ENCODE measurements around the gene SAMD14.

GRCh38 chr17:50103941-50104340, 26.0 kb downstream of the SAMD14 start:
- no peak for TF ChIP-seq EZH2 (IDR thresholded peaks at IDR 0.05; ENCODE audit: borderline replicate concordance, low read depth, low read length, severe bottlenecking)
- TF ChIP-seq CTCF (IDR thresholded peaks at IDR 0.05; ENCODE audit: borderline replicate concordance, extremely low read depth, low read length, poor library complexity, severe bottlenecking), result no peak

Data from DND-41 (cell line).